SU-DHL-6 (cell line): ENCODE measurements around the gene UBALD2.

Experiments
- EZH2phosphoT487 ChIP-seq: fragments of 200-600 bp; sonication (generic), shearing (Covaris generic); conservative IDR thresholded peaks from 2 replicates; pipeline ENCODE4 v1.6.1; 2018; ENCODE audit warnings: mild to moderate bottlenecking, antibody characterized with exemption, low read length, moderate library complexity, mixed read lengths
- TF ChIP-seq, protein P1 (sequence below): fragments of 200-600 bp; sonication (generic); IDR thresholded peaks from one replicate; pipeline ENCODE4 v1.5.1; 2017; ENCODE audit warnings: antibody characterized with exemption, mild to moderate bottlenecking, low read length, moderate library complexity; ENCODE audit not compliant: insufficient read depth, poor library complexity, severe bottlenecking

DNA sequence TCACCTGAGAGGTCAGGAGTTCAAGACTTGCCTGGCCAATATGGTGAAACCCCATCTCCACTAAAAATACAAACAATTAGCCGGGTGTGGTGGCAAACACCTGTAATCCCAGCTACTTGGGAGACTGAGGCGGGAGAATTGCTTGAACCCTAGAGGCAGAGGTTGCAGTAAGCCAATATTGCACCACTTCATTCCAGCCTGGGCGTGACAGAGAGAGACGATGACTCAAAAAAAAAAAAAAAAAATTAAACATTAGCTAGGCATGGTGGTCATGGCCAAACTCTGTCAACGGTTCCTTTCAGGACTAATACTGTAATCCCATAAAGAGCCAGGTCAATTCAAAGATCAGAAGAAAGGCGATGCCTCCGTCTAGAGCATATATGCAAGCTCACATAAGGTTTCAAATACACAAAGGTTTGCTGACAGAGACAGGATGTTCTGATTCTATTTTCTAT lies 27.3 kb upstream of the UBALD2 start:
- TF ChIP-seq, protein P1, sequence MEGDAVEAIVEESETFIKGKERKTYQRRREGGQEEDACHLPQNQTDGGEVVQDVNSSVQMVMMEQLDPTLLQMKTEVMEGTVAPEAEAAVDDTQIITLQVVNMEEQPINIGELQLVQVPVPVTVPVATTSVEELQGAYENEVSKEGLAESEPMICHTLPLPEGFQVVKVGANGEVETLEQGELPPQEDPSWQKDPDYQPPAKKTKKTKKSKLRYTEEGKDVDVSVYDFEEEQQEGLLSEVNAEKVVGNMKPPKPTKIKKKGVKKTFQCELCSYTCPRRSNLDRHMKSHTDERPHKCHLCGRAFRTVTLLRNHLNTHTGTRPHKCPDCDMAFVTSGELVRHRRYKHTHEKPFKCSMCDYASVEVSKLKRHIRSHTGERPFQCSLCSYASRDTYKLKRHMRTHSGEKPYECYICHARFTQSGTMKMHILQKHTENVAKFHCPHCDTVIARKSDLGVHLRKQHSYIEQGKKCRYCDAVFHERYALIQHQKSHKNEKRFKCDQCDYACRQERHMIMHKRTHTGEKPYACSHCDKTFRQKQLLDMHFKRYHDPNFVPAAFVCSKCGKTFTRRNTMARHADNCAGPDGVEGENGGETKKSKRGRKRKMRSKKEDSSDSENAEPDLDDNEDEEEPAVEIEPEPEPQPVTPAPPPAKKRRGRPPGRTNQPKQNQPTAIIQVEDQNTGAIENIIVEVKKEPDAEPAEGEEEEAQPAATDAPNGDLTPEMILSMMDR, result no peak
- TF ChIP-seq EZH2phosphoT487, result no peak
